HepG2 (cell line): Measurements from ENCODE around the gene B4GALT7. TPM values are rescaled to one million over a fixed set of nuclear protein-coding genes. Genes with fewer than 3 reads are reported as not detected.

Experiments
- ATAC-seq: fragments of 200-7000 bp; cut with Tn5 transposase; 3 replicates; pipeline ENCODE4 v1.9.1; 2020; ENCODE audit warnings: mild to moderate bottlenecking, moderate library complexity
- BruUV-seq: library from RNA; stranded (reverse); fragments of 400-500 nt; replicated peaks from 2 replicates; lab custom pipeline; 2021; lab: Mats Ljungman, UMichigan
- CTCF ChIA-PET: fragments of 300-600 bp; formaldehyde crosslinking; extraction: SDS; loops from one replicate; lab custom pipeline; 2021; ENCODE audit warnings: low total read pairs, inconsistent platforms, low intra/inter-chr PET ratio; lab: Yijun Ruan, JAX
- POLR2A ChIA-PET: fragments of 350-600 bp; sonication (Branson Sonifier 250); formaldehyde crosslinking; loops from one replicate; lab custom pipeline; 2020; ENCODE audit warnings: antibody characterized with exemption, inconsistent platforms; lab: Yijun Ruan, JAX
- DNase-seq: peaks from one replicate; pipeline ENCODE4 v3.0.0-alpha.2; 2015; ENCODE audit warnings: low spot score
- FAIRE-seq: peaks from 3 replicates; lab custom pipeline; 2011; peaks lifted over from hg19 to GRCh38; lab: Jason Lieb, UNC
- H2AFZ ChIP-seq: one replicate; pipeline ENCODE4 v1.6.1; 2011; ENCODE audit warnings: low read length, inconsistent platforms
- H3K27ac ChIP-seq: fragments of 300-600 bp; 3 replicates; pipeline ENCODE4 v1.8.0; 2011; ENCODE audit warnings: mixed run types, mild to moderate bottlenecking, mixed read lengths, low read length, inconsistent platforms; ENCODE audit not compliant: insufficient read depth; ENCODE audit errors: extremely low read length
- H3K27me3 ChIP-seq, 2 experiments: fragments of 200-600 bp in 1 of 2; 2 replicates in 1 of 2; 3 replicates in 1 of 2; pipeline versions ENCODE4 v1.6.0 to v1.8.0; 2011; ENCODE audit warnings: low read length in 2 of 2, mild to moderate bottlenecking in 2 of 2, moderate library complexity in 2 of 2, inconsistent platforms in 1 of 2; ENCODE audit not compliant: insufficient read depth in 2 of 2, control insufficient read depth in 1 of 2
- H3K36me3 ChIP-seq, 2 experiments: fragments of 200-600 bp in 1 of 2; replicated peaks in 1 of 2; 2 replicates in 1 of 2; 3 replicates in 1 of 2; pipeline versions ENCODE4 v1.5.1 to v1.8.0; 2011; ENCODE audit warnings: low read length in 2 of 2, inconsistent platforms in 1 of 2; ENCODE audit not compliant: insufficient read depth in 2 of 2, control insufficient read depth in 1 of 2
- H3K4me1 ChIP-seq: 2 replicates; pipeline ENCODE4 v1.5.1; 2012; ENCODE audit warnings: low read length, inconsistent platforms; ENCODE audit not compliant: insufficient read depth
- H3K4me2 ChIP-seq: 2 replicates; pipeline ENCODE4 v1.6.0; 2011; ENCODE audit warnings: low read depth, low read length, inconsistent platforms
- H3K4me3 ChIP-seq, 3 experiments: fragments of 200-600 bp in 1 of 3; sonication (generic), shearing (Covaris generic) in 1 of 3; replicated peaks in 1 of 3; 2 replicates each; pipeline ENCODE4 v1.5.1; 2011 to 2016; ENCODE audit warnings: low read length in 3 of 3, inconsistent platforms in 2 of 3, low read depth in 2 of 3, mild to moderate bottlenecking in 2 of 3, control low read depth in 1 of 3, mixed read lengths in 1 of 3; ENCODE audit not compliant: insufficient read depth in 1 of 3
- H3K79me2 ChIP-seq: one replicate; pipeline ENCODE4 v1.6.1; 2011; ENCODE audit warnings: low read length, inconsistent platforms; ENCODE audit not compliant: insufficient read depth
- H3K9ac ChIP-seq: 2 replicates; pipeline ENCODE4 v1.6.0; 2011; ENCODE audit warnings: mild to moderate bottlenecking, low read depth, low read length, inconsistent platforms; ENCODE audit not compliant: insufficient read depth
- H3K9me3 ChIP-seq: 2 replicates; pipeline ENCODE4 v1.5.1; 2012; ENCODE audit warnings: mild to moderate bottlenecking, low read length
- H4K20me1 ChIP-seq: 2 replicates; pipeline ENCODE4 v1.6.0; 2011; ENCODE audit warnings: inconsistent platforms, mild to moderate bottlenecking, low read length, moderate library complexity; ENCODE audit not compliant: insufficient read depth
- CBFB ChIP-seq: sonication (generic); formaldehyde crosslinking; IDR thresholded peaks from 2 replicates; pipeline ENCODE4 v1.4.0; 2020; ENCODE audit warnings: missing genetic modification reagents
- CENPX ChIP-seq: sonication (generic); formaldehyde crosslinking; IDR thresholded peaks from 2 replicates; pipeline ENCODE4 v1.9.0; 2021; ENCODE audit warnings: mild to moderate bottlenecking, missing genetic modification reagents, moderate library complexity
- CERS6 ChIP-seq: sonication (generic); formaldehyde crosslinking; IDR thresholded peaks from 2 replicates; pipeline ENCODE4 v1.5.0; 2020; ENCODE audit warnings: missing genetic modification reagents
- IRF9 ChIP-seq: sonication (generic); formaldehyde crosslinking; IDR thresholded peaks from 2 replicates; pipeline ENCODE4 v1.8.0; 2022; ENCODE audit warnings: missing genetic modification reagents, mild to moderate bottlenecking, borderline replicate concordance
- KDM3A ChIP-seq: IDR thresholded peaks from 2 replicates; pipeline ENCODE4 v1.6.1; 2018; ENCODE audit warnings: low read depth, missing compliant biosample characterization
- KDM5A ChIP-seq: fragments of 200-600 bp; sonication (generic); IDR thresholded peaks from 2 replicates; pipeline ENCODE4 v1.7.0; 2018; ENCODE audit warnings: antibody characterized with exemption, mild to moderate bottlenecking, low read length, borderline replicate concordance
- KMT2B ChIP-seq: IDR thresholded peaks from 2 replicates; pipeline ENCODE4 v1.6.1; 2016; ENCODE audit warnings: missing genetic modification reagents, missing compliant biosample characterization
- NR3C1 ChIP-seq: sonication (generic); formaldehyde crosslinking; IDR thresholded peaks from 2 replicates; pipeline ENCODE4 v1.4.0; 2020; ENCODE audit warnings: missing genetic modification reagents
- POGZ ChIP-seq: sonication (generic); formaldehyde crosslinking; IDR thresholded peaks from 2 replicates; pipeline ENCODE4 v1.4.0; 2020; ENCODE audit warnings: mild to moderate bottlenecking, missing genetic modification reagents
- POLR2G ChIP-seq: fragments of 200-400 bp; formaldehyde crosslinking; IDR thresholded peaks from 2 replicates; pipeline ENCODE4 v1.6.1; 2018; ENCODE audit warnings: mild to moderate bottlenecking, low read depth, low read length, moderate library complexity
- REPIN1 ChIP-seq: sonication (generic); formaldehyde crosslinking; IDR thresholded peaks from 2 replicates; pipeline ENCODE4 v1.8.0; 2022; ENCODE audit warnings: missing genetic modification reagents, low read depth, mild to moderate bottlenecking, borderline replicate concordance
- ZEB1 ChIP-seq: IDR thresholded peaks from 2 replicates; pipeline ENCODE4 v1.6.1; 2012; ENCODE audit warnings: mild to moderate bottlenecking, low read depth, inconsistent platforms; ENCODE audit not compliant: insufficient replicate concordance
- ZNF280D ChIP-seq: sonication (generic); formaldehyde crosslinking; IDR thresholded peaks from 2 replicates; pipeline ENCODE4 v1.5.1; 2020; ENCODE audit warnings: mild to moderate bottlenecking, missing genetic modification reagents
- ZNF501 ChIP-seq: sonication (generic); formaldehyde crosslinking; IDR thresholded peaks from 2 replicates; pipeline ENCODE4 v1.5.1; 2020; ENCODE audit warnings: mild to moderate bottlenecking, moderate library complexity, missing genetic modification reagents
- ZNF556 ChIP-seq: sonication (generic); formaldehyde crosslinking; IDR thresholded peaks from 2 replicates; pipeline ENCODE4 v1.4.0; 2020; ENCODE audit warnings: mild to moderate bottlenecking, missing genetic modification reagents, borderline replicate concordance
- ZNF589 ChIP-seq: sonication (generic); formaldehyde crosslinking; conservative IDR thresholded peaks from 2 replicates; pipeline ENCODE4 v1.8.0; 2022; ENCODE audit warnings: mild to moderate bottlenecking, moderate library complexity, missing genetic modification reagents
- WGBS: methylation state at CpG from one replicate; pipeline ENCODE4 v1.1.6; 2017; ENCODE audit warnings: low lambda C conversion rate; 5-methylcytosine and 5-hydroxymethylcytosine counted together
- in situ Hi-C: cut with HindIII; loops from 2 replicates; pipeline ENCODE4 v1.10.0; 2017; ENCODE audit warnings: low pct_unique_long_range_greater_than_20kb; ENCODE audit not compliant: extremely low pct_ligation_motif_present
- intact Hi-C: fragments of 100-400 bp; cut with micrococcal nuclease; formaldehyde crosslinking; loops from one replicate; pipeline ENCODE4 v1.10.0; 2022; ENCODE audit not compliant: unreplicated experiment
- polyA plus RNA-seq, 8 experiments: library from polyadenylated mRNA; depleted of rRNA in 3 of 8; stranded (reverse) in 7 of 8; unstranded in 1 of 8; fragments of >200 nt; fragmentation: Illumina TruSeq in 4 of 8; extraction: Trizol in 4 of 8; gene quantifications; 2 replicates each; pipeline versions ENCODE4 v1.2.1 to v1.2.3, GENCODE V29; 2011 to 2016; ENCODE audit warnings: low read depth in 4 of 8, missing spikeins in 1 of 8, mixed read lengths in 1 of 8; ENCODE audit not compliant: insufficient read depth in 1 of 8
- total RNA-seq, 5 experiments: library from RNA; depleted of rRNA; stranded (reverse); fragments of >200 nt; fragmentation: Illumina TruSeq; extraction: Trizol; gene quantifications; 2 replicates each; pipeline ENCODE4 v1.2.3, GENCODE V29; 2016; ENCODE audit warnings: low read depth in 1 of 5
- TF ChIP-seq, protein P1 (sequence below): IDR thresholded peaks from 2 replicates; pipeline ENCODE4 v1.6.1; 2018; ENCODE audit warnings: missing genetic modification reagents, mild to moderate bottlenecking, missing compliant biosample characterization

Gene B4GALT7
- total and polyA plus RNA-seq, 2 of the 13 experiments (the other 11 are each of a cell fraction or from before 2014, with no cell fraction given), result 16.4 to 20.5 TPM

DNA sequence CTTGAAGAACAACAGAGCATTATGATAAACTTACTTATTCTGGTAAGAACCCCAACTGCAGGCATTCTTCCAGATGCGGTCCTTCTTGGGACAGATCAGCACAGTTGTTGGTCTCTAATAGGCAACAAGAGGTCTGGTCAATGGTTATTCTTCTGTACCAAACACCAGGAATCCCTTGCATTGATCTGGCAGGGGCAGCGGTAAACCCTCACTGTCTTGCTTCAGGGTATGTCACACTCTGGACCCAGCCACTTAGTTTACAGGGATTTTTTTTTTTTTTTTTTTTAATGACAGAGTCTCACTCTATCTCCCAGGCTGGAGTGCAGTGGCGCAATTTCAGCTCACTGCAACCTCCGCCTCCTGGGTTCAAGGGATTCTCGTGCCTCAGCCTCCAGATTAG, 44.3 kb upstream of the B4GALT7 start:
- no TSS peak for BruUV-seq
- no peaks in the 10 kb centered on the region for H3K27me3 ChIP-seq
- WGBS, result 90% methylated on average over 5 of the region's 5 CpGs
- peaks cover 59% of the 10 kb centered on the region for H3K4me1 ChIP-seq
- H3K4me3 ChIP-seq, result no peak overlapping the region
- in situ Hi-C loops, result no loop called here
- no peak overlapping the region for H3K4me2 ChIP-seq
- peaks cover 39% of the 10 kb centered on the region for H3K79me2 ChIP-seq
- H2AFZ ChIP-seq, result no peak overlapping the region
- ATAC-seq (no peak), DNase-seq (no peak), FAIRE-seq (peak; percentile 18)
- POLR2A ChIA-PET, result no interaction called here
- H3K9me3 ChIP-seq, result no peaks in the 10 kb centered on the region
- CTCF ChIA-PET, result no interaction called here
- H3K27ac ChIP-seq, result no peak overlapping the region
- H4K20me1 ChIP-seq, result peaks cover 7% of the 10 kb centered on the region; the same call in 1 of the 2 replicates
- peaks cover 4 to 12% of the 10 kb centered on the region in 2 experiments; a peak in 4 of 5 replicates for H3K36me3 ChIP-seq
- intact Hi-C loops, result loop anchor here (2.0 kb wide), 1 partner anchor 33 kb away; no protein-coding TSS in a partner anchor
- no peak overlapping the region for H3K9ac ChIP-seq
- no peak for TF ChIP-seq KDM5A
- no peak for TF ChIP-seq CENPX (CRISPR knock-in tag)
- TF ChIP-seq IRF9 (CRISPR knock-in tag), result no peak
- TF ChIP-seq NR3C1 (CRISPR knock-in tag), result no peak
- no peak for TF ChIP-seq ZNF589
- no peak for TF ChIP-seq CERS6 (CRISPR knock-in tag)
- no peak for TF ChIP-seq KMT2B (CRISPR knock-in tag)
- no peak for TF ChIP-seq REPIN1 (CRISPR knock-in tag)
- TF ChIP-seq ZNF556, result no peak
- no peak for TF ChIP-seq ZEB1
- TF ChIP-seq ZNF501 (CRISPR knock-in tag), result no peak
- no peak for TF ChIP-seq KDM3A (CRISPR knock-in tag)
- no peak for TF ChIP-seq POLR2G
- TF ChIP-seq CBFB (CRISPR knock-in tag), result no peak
- no peak for TF ChIP-seq ZNF280D (CRISPR knock-in tag)
- TF ChIP-seq POGZ (CRISPR knock-in tag), result no peak
- TF ChIP-seq, protein P1, sequence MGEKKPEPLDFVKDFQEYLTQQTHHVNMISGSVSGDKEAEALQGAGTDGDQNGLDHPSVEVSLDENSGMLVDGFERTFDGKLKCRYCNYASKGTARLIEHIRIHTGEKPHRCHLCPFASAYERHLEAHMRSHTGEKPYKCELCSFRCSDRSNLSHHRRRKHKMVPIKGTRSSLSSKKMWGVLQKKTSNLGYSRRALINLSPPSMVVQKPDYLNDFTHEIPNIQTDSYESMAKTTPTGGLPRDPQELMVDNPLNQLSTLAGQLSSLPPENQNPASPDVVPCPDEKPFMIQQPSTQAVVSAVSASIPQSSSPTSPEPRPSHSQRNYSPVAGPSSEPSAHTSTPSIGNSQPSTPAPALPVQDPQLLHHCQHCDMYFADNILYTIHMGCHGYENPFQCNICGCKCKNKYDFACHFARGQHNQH (CRISPR knock-in tag), result no peak
